ENCODE results near the gene RAB14. TPM values are rescaled to one million over a fixed set of nuclear protein-coding genes. Genes with fewer than 3 reads are reported as not detected.
"Not testable (repeated sequence)": the region's sequence is repeated elsewhere in the genome, so short reads cannot be mapped to it uniquely, and the experiment has no call there.

The RAB14 gene
- polyA plus RNA-seq, 3 donors, result 108 to 111 (median 110) TPM

DNA sequence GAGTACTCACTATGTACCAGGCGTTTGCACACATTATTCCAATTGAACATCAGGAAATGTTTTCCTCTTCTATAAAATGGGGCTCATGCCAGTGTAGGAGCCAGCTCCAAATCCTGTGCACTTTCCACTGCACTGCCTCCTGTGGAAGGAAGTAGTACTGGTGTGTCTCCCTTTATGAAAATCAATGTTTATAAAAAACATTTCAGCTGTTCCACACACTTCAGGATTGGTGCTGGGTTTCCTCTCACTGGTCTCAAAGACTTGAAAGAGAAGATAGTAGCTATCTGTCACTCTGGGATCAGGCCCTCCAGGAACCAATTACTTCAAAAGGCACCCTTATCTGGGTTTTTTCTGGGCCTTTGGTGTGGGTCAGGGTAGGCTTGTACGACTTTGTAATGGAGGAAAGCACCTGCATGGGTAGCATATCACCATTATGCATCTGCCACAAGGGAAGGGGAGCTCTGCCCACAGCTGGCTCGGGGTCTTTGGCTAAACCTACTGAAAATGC is 32.5 kb downstream of the RAB14 start:
- no peak for DNase-seq (ENCODE audit: low read depth in 3 of 3, low spot score in 2 of 3)

DNA sequence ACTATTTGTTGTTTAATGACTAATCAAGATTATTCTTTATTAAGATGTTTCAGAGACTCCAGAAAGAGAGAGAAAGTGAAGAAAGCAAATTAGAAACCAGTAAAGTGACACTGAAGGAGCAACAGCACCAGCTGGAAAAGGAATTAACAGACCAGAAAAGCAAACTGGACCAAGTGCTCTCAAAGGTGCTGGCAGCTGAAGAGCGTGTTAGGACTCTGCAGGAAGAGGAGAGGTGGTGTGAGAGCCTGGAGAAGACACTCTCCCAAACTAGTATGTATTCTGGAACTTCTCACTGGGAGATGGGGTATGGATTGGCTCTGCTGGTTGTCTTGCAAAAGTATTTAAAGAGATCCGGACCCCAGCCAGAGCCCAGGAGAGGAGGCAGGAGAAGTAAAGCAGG is 33.6 kb downstream of the RAB14 start:
- no peak for DNase-seq (ENCODE audit: low read depth in 3 of 3, low spot score in 2 of 3)

DNA sequence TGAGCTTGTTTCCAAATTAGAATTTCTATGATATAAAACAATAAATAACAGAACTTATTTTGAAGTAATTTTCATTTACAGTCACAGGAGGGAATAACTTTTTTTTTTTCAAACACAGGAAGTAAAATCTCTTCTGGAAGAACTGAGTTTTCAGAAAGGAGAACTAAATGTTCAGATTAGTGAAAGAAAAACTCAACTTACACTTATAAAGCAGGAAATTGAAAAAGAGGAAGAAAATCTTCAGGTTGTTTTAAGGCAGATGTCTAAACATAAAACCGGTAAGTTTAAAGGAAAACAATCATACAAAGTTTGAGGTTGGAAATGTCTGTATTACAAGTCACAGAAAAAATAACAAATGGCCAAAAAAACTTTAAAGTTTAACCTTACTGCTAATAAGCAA is 41.6 kb downstream of the RAB14 start:
- no peak for DNase-seq (ENCODE audit: low read depth in 3 of 3, low spot score in 2 of 3)

DNA sequence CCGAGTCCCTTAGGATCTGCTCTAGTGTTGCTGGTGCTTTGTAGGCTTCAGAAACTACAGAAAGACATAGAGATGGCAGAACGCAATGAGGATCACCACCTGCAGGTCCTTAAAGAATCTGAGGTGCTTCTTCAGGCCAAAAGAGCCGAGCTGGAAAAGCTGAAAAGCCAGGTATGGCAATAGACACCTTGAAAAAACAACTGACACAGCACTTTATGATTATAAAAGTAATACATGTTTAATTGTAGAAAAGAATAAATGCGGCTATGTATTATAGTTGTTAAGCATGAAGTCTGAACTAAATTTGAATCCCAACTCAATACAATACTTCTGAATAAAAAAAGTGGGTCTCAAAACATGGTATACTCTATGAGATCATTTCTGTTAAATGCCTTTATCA is 43.7 kb downstream of the RAB14 start:
- DNase-seq (ENCODE audit: low read depth in 3 of 3, low spot score in 2 of 3), result no peak

DNA sequence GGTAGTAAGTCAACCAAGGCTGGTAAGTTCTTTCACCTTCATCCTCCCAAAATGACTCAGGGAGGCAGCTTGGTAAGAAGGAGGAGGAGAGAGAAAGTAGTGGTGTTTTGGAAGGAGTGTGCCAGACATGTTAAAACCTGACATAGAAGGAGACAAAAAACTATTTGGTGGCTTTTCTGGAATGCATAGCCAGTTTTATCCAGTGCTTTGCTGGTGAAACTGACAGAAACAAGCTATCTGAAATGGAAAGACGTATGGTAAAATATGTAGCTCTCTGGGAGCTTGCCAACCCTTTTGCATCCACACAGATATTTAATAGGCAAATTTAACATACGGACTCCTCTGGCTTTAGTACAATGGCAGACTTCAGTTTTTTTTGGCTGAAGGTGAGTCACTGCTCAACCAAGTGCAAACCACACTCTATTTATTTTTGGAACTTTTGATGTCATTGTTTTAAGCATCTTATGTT is 45.4 kb downstream of the RAB14 start:
- DNase-seq (ENCODE audit: low read depth in 3 of 3, low spot score in 2 of 3), result no peak

DNA sequence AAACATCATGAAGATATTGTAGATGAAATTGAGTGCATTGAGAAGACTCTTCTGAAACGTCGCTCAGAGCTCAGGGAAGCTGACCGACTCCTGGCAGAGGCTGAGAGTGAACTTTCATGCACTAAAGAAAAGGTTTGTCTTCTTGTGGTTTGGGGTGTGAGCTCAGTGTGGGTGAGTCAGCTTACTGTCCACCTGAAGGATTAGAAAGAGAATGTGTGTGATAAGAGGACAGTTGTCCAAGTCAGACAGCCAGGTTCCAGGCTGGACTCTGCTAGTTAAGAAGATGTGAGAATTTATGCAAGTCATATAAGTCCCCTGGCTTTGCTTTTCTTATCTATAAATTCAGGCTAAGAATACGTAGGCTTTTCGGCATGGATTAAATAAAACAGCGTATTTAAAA is 46.9 kb downstream of the RAB14 start:
- DNase-seq (ENCODE audit: low read depth in 3 of 3, low spot score in 2 of 3), result no peak

DNA sequence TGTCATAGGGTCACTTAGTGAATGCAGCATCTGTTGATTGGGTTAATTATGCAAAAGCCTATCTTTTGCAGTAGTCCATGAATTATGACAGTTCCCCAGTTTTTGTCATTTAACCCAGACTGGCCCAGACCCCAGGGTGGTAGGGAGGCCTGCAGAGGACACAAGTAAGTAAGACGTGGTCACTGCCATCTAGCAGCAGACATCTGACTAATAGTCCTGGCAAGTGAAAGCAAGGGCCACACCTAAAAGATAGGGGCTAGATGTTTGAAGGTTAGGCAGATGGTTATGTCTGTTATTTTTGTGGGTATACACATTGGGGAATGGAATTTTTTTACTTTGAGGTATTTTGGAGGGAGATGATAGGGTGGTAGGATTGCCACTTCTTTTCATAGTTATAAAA is 48.0 kb downstream of the RAB14 start:
- no peak for DNase-seq (ENCODE audit: low read depth in 3 of 3, low spot score in 2 of 3)

DNA sequence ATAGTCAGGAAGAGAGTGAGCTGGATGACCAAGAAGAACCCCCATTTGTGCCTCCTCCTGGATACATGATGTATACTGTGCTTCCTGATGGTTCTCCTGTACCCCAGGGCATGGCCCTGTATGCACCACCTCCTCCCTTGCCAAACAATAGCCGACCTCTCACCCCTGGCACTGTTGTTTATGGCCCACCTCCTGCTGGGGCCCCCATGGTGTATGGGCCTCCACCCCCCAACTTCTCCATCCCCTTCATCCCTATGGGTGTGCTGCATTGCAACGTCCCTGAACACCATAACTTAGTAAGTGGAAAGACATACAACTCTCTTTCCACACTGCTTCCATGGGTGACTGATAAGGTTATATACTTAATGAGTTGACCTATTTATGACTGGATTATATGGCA is 51.5 kb downstream of the RAB14 start:
- DNase-seq (ENCODE audit: low read depth in 3 of 3, low spot score in 2 of 3), result no peak

DNA sequence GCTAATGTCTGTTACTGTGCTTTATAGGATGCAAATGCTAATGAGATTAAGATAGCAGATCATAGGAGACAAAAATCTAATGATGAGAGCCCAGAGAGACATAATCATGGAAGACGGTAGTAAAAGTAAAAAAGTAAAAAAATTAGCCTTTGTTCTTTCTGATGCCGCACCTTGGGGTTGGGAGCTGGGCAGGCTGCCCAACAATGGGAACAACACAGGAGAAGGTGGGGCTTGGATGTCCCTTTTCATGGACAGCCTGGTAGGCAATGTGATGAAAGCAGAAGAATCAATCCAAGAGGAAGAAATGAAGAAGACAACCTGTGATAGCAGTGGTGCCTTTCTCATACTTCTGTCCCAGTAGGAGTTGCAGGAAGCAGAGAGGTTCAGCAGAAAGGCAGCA is 57.2 kb downstream of the RAB14 start:
- DNase-seq (ENCODE audit: low read depth in 3 of 3, low spot score in 2 of 3), result no peak

DNA sequence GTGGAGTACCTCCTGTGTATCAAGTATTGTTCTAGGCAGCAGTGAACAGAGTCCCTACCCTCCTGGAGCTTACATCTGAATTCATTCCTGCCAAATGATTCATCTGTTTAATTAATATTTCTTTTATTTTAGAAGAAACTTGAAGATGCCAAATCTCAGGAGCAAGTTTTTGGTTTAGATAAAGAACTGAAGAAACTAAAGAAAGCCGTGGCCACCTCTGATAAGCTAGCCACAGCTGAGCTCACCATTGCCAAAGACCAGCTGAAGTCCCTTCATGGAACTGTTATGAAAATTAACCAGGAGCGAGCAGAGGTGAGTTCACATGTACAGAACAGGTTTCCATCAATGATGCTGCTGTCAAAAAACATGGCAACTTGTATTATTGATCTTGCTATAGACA is 57.9 kb downstream of the RAB14 start:
- no peak for DNase-seq (ENCODE audit: low read depth in 3 of 3, low spot score in 2 of 3)

DNA sequence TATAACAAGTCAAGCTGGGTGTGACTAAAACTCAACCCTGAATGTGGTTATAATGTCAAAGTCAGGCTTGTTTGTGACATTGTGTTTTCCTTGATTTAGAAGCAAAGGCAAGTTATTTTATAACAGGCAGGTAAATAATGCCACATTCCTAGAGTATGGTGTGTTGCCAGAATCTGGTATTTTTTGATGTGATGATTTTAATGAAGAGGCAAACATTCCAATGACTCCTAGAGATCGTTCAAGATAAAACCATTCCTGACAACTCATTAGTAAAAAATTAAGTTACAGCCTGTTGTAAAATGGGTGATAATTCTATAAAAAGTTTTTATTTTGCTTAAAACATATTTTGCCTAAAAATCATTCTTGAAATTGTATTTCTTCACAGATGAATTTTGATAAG is 60.0 kb downstream of the RAB14 start:
- no peak for DNase-seq (ENCODE audit: low read depth in 3 of 3, low spot score in 2 of 3)

DNA sequence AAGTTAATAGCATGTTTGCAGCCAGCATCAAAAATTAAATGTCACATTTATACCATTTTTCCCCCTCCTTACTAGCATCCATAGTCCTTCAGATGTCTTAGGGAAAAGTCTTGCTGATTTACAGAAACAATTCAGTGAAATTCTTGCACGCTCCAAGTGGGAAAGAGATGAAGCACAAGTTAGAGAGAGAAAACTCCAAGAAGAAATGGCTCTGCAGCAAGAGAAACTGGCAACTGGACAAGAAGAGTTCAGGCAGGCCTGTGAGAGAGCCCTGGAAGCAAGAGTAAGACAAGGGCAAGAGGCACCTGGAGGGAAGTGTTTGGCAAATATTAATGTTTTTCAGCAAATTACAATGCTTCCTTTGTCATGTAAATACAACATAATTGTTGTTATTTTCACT is 60.4 kb downstream of the RAB14 start:
- DNase-seq (ENCODE audit: low read depth in 3 of 3, low spot score in 2 of 3), result no peak

DNA sequence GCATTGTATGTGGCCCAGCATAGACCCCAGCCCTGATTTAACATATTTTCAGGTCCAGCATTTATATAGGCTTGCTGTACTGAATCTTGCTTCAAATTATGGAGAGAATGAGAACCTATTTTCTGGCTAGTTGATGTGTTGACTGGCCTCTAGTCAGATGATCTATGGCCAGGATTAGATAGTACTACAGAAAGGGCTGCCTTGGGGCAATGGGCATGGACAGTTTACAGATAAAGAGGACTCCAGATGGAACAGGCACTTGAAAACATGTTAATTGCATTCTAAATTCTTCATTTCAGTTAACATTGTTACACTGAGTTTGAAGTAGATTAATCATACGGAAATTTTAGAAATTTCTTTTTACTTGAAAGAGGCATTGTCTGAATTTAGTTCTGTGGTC is 61.5 kb downstream of the RAB14 start:
- DNase-seq (ENCODE audit: low read depth in 3 of 3, low spot score in 2 of 3), result no peak

DNA sequence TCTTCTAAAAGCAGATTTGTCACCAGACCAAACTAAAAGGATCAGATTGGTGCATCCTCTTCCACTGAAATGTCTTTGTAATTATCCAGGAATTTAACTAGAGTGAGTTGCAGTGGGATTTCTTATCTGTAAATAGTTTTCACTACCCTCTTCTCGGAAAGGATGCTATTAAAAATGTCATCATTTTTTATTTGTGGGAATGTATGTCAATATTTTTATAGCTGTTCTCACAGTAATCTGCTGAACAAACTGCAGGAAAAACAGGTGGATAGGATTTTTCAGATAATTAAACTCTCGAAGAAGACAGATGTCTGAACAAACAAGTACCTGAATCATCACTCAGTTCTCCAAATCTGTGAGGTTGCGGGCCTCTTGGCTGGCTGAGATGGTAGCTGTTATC is 62.7 kb downstream of the RAB14 start:
- no peak for DNase-seq (ENCODE audit: low read depth in 3 of 3, low spot score in 2 of 3)

DNA sequence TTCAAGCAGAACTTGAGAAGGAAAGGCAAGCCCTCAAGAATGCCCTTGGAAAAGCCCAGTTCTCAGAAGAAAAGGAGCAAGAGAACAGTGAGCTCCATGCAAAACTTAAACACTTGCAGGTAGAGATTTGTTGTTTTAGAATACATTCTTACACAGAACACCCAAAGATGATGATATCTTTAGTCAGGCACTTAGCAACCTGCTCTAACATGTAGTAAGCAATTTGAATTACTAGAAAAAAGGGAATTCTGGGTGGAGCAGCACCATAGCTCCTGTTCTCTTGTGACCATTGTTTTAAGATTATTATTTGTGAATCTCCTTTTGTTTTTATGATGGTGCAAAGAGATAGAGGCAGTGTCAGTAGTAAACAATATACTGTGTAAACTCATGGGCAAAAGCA is 63.1 kb downstream of the RAB14 start:
- no peak for DNase-seq (ENCODE audit: low read depth in 3 of 3, low spot score in 2 of 3)

DNA sequence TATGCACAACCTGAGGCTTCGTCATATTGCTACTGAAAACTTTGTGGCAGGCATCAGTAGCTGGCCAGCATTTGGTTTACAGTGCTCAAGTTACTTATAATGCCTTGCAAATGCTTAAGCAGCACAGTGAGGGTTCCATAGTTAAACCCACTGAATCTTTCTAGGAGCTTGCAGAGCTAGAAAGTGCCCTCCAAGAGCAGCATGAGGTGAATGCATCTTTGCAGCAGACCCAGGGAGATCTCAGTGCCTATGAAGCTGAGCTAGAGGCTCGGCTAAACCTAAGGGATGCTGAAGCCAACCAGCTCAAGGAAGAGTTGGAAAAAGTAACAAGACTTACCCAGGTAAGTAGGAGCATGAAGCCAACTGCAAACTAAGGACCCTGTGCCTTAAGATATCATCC is 66.0 kb downstream of the RAB14 start:
- DNase-seq (ENCODE audit: low read depth in 3 of 3, low spot score in 2 of 3), result no peak

DNA sequence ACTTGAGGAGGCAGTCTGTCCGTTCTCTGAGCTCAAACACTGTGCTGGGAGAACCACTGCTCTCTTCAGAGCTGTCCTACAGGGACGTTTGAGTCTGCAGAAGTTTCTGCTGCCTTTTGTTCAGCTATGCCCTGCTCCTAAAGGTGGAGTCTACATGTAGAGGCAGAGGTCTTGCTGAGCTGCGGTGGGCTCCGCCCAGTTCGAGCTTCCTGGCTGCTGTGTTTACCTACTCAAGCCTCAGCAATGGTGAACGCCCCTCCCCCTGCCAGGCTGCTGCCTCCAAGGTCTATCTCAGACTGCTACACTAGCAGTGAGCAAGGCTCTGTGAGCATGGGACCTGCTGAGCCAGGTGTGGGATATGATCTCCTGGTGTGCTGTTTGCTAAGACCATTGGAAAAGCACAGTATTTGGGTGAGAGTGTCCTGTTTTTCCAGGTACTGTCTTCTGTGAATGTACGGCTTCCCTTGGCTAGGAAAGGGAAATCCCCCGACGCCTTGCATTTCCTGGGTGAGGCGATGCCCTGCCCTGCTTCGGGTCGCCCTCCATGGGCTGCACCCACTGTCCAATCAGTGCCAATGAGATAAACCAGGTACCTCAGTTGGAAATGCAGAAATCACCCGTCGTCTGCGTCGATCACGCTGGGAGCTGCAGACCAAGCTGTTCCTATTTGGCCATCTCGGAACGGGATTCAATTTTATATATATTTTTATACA is 68.4 kb downstream of the RAB14 start:
- no peak for DNase-seq (ENCODE audit: low read depth in 3 of 3, low spot score in 2 of 3)

DNA sequence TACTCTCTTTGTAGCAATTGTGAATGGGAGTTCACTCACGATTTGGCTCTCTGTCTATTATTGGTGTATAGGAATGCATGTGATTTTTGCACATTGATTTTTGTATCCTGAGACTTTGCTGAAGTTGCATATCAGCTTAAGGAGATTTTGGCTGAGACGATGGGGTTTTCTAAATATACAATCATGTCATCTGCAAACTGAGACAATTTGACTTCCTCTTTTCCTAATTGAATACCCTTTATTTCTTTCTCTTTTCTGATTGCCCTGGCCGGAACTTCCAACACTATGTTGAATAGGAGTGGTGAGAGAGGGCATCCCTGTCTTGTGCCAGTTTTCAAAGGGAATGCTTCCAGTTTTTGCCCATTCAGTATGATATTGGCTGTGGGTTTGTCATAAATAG is 72.3 kb downstream of the RAB14 start:
- not testable (repeated sequence) for DNase-seq (ENCODE audit: low read depth in 3 of 3, low spot score in 2 of 3)

Other genes with a start within 250 kb of the RAB14 start
- 10 to 100 TPM; 14.0 to 17.5 (median 14.7) TPM for gene C5, start 151.6 kb downstream of the RAB14 start, polyA plus RNA-seq (ENCODE audit: insufficient read length in 3 of 3)
- 10 to 100 TPM; 27.2 to 37.4 (median 31.1) TPM for gene CNTRL, start 126.9 kb downstream of the RAB14 start, polyA plus RNA-seq (ENCODE audit: insufficient read length in 3 of 3)
- 100 to 1,000 TPM; 144 to 177 (median 171) TPM for gene GSN, start 66.3 kb upstream of the RAB14 start, polyA plus RNA-seq (ENCODE audit: insufficient read length in 3 of 3)
- 10 to 100 TPM; 79.6 to 99.4 (median 86.8) TPM for gene STOM, start 168.4 kb upstream of the RAB14 start, polyA plus RNA-seq (ENCODE audit: insufficient read length in 3 of 3)

All from right renal cortex interstitium (tissue), 3 donors.